Measurements from ENCODE around the gene CEP55. TPM values are rescaled to one million over a fixed set of nuclear protein-coding genes. Genes with fewer than 3 reads are reported as not detected.

CEP55 gene
- total and polyA plus RNA-seq, 10 of the 15 experiments (the other 5 are each of a cell fraction or from before 2014, with no cell fraction given), result 14.6 to 83.6 (median 52.0) TPM

DNA sequence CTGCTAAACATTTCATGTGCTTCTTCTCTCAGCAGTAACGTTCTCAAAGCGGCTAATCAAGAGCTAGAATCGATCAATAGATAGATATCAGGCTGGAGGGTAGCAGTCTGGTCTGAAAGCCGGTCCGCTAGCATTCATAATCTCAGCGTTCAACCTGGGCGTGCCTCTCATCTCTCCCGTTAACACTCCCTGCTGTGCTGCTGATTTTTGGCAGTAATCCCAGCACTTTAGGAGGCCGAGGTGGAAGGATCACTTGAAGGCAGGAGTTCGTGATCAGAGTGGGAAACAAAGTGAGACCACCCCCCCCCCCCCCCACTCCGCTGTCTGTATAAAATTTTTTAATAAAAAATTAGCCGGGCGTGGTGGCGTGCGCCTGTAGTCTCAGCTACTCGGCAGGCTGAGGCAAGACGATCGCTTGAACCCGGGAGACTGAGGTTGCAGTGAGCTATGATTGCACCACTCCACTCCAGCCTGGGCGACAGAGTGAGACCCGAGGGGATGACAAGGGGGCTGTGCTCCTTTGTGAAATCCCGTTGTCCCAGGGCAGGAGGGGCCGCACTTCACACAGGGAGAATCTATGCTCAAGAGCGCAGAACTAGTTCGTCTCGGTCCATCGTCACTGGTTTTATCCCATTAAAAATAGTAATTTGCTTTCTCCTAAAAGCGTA lies 624 bp upstream of the CEP55 start (continued):
- TF ChIP-seq, protein P1, sequence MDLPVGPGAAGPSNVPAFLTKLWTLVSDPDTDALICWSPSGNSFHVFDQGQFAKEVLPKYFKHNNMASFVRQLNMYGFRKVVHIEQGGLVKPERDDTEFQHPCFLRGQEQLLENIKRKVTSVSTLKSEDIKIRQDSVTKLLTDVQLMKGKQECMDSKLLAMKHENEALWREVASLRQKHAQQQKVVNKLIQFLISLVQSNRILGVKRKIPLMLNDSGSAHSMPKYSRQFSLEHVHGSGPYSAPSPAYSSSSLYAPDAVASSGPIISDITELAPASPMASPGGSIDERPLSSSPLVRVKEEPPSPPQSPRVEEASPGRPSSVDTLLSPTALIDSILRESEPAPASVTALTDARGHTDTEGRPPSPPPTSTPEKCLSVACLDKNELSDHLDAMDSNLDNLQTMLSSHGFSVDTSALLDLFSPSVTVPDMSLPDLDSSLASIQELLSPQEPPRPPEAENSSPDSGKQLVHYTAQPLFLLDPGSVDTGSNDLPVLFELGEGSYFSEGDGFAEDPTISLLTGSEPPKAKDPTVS (IDR thresholded peaks at IDR 0.05; ENCODE audit: low read depth, low read length), result no peak
- TF ChIP-seq BHLHE40 (IDR thresholded peaks at IDR 0.05; ENCODE audit: borderline replicate concordance in 1 of 2, low read depth in 2 of 2, low read length in 1 of 2) (0 out of 4 replicates have a peak, but pooled peaks of 1 of the 2 experiments have one; percentile 15), RCOR1 (conservative IDR thresholded peaks at IDR 0.05; ENCODE audit: low read depth, low read length) (no peak), NFIC (IDR thresholded peaks at IDR 0.05; ENCODE audit: low read depth, low read length) (no peak), ATF7 (IDR thresholded peaks at IDR 0.05; ENCODE audit: low read depth) (peak; percentile 87), CEBPB (IDR thresholded peaks at IDR 0.05; ENCODE audit: borderline replicate concordance in 1 of 2, low read depth in 2 of 2, low read length in 2 of 2) (no peak), FOS (IDR thresholded peaks at IDR 0.05; ENCODE audit: borderline replicate concordance, extremely low read depth, insufficient read length) (no peak), SREBF1 (IDR thresholded peaks at IDR 0.05; ENCODE audit: low read length) (no peak), HDAC6 (IDR thresholded peaks at IDR 0.05; ENCODE audit: unreplicated experiment) (no peak), SPI1 (IDR thresholded peaks at IDR 0.05; ENCODE audit: borderline replicate concordance, insufficient read depth, low read depth, low read length) (no peak), BRCA1 (IDR thresholded peaks at IDR 0.05; ENCODE audit: low read depth, low read length) (no peak), ZSCAN29 (IDR thresholded peaks at IDR 0.05) (no peak), EZH2 (IDR thresholded peaks at IDR 0.05; ENCODE audit: borderline replicate concordance, control insufficient read depth, low read depth, low read length) (no peak), TARDBP (IDR thresholded peaks at IDR 0.05; ENCODE audit: borderline replicate concordance) (no peak)
- TF ChIP-seq, protein P2, sequence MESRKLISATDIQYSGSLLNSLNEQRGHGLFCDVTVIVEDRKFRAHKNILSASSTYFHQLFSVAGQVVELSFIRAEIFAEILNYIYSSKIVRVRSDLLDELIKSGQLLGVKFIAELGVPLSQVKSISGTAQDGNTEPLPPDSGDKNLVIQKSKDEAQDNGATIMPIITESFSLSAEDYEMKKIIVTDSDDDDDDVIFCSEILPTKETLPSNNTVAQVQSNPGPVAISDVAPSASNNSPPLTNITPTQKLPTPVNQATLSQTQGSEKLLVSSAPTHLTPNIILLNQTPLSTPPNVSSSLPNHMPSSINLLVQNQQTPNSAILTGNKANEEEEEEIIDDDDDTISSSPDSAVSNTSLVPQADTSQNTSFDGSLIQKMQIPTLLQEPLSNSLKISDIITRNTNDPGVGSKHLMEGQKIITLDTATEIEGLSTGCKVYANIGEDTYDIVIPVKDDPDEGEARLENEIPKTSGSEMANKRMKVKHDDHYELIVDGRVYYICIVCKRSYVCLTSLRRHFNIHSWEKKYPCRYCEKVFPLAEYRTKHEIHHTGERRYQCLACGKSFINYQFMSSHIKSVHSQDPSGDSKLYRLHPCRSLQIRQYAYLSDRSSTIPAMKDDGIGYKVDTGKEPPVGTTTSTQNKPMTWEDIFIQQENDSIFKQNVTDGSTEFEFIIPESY (IDR thresholded peaks at IDR 0.05), result no peak
- TF ChIP-seq, protein P3, sequence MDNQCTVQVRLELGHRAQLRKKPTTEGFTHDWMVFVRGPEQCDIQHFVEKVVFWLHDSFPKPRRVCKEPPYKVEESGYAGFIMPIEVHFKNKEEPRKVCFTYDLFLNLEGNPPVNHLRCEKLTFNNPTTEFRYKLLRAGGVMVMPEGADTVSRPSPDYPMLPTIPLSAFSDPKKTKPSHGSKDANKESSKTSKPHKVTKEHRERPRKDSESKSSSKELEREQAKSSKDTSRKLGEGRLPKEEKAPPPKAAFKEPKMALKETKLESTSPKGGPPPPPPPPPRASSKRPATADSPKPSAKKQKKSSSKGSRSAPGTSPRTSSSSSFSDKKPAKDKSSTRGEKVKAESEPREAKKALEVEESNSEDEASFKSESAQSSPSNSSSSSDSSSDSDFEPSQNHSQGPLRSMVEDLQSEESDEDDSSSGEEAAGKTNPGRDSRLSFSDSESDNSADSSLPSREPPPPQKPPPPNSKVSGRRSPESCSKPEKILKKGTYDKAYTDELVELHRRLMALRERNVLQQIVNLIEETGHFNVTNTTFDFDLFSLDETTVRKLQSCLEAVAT (IDR thresholded peaks at IDR 0.05), result no peak
- TF ChIP-seq, protein P4, sequence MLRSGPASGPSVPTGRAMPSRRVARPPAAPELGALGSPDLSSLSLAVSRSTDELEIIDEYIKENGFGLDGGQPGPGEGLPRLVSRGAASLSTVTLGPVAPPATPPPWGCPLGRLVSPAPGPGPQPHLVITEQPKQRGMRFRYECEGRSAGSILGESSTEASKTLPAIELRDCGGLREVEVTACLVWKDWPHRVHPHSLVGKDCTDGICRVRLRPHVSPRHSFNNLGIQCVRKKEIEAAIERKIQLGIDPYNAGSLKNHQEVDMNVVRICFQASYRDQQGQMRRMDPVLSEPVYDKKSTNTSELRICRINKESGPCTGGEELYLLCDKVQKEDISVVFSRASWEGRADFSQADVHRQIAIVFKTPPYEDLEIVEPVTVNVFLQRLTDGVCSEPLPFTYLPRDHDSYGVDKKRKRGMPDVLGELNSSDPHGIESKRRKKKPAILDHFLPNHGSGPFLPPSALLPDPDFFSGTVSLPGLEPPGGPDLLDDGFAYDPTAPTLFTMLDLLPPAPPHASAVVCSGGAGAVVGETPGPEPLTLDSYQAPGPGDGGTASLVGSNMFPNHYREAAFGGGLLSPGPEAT (IDR thresholded peaks at IDR 0.05; ENCODE audit: low read depth), result no peak

Measured in GM12878 (cell line).